Stimulated activated CD4-positive, alpha-beta T cell treated with anti-CD3 and anti-CD28 coated beads, Interleukin-4, amount 100 ng/mL, for 48 hours (primary cell): Measurements from ENCODE around the gene LZTFL1.
"Not testable (repeated sequence)": the region's sequence is repeated elsewhere in the genome, so short reads cannot be mapped to it uniquely, and the experiment has no call there.

Experiments
- DNase-seq, 2 donors: peaks; one replicate each; pipeline ENCODE4 v3.0.0-alpha.2; 2020; ENCODE audit warnings: low read depth in 2 of 2

LZTFL1 gene

DNA sequence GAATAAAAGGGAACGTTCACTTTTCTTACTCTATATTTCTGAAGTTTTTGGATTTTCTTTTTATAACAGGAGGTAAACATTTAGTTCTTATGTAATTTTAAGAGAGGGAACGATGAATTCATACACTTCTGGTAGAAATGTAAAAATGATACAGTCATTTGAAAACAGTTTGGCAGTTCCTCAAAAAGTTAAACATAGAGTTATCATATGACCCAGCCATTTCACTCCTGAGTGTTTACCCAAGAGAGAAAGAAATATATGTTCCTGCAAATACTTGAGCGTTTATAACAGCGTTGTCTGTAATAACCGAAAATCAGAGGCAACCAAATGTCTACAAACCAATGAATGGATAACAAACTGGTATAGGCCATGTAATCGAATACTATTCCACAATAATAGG lies 23.6 kb upstream of the LZTFL1 start:
- no peak for DNase-seq

DNA sequence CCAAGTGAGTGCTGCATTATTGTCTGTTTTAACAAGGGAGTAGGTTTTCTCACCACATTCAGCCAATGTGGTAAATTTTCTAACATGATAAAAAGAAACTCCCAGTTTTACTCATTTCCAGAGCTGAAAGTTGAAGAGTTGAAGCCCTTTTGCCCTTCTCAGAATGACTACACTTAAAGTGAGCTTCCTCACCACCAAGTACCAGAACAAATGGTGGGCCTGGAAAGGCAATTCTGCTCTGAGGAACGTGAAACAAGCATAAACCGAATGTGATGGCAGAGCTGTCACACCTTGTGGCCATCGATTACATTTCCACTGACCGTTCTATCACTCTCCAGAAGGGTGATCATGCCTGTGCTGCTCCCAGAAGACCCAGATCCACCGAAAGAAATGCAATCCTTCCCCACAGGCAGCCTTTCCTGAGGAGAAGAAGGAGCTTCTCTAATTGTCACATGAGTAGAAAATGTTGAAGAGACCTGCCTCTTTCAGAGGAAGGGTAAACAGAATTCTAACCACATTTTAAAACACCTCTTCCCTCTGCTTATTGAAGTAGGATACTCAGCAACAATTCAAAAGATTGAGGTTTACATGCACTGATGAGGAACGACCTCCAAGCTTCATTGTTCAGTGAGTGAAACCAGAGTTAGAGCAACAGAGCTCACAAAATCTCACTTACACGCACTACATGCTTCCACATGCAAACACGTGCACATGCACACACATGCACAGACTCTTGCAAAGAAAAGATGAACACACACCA lies 23.0 kb upstream of the LZTFL1 start:
- DNase-seq: peak in 1 of 2 donors; percentile 26

DNA sequence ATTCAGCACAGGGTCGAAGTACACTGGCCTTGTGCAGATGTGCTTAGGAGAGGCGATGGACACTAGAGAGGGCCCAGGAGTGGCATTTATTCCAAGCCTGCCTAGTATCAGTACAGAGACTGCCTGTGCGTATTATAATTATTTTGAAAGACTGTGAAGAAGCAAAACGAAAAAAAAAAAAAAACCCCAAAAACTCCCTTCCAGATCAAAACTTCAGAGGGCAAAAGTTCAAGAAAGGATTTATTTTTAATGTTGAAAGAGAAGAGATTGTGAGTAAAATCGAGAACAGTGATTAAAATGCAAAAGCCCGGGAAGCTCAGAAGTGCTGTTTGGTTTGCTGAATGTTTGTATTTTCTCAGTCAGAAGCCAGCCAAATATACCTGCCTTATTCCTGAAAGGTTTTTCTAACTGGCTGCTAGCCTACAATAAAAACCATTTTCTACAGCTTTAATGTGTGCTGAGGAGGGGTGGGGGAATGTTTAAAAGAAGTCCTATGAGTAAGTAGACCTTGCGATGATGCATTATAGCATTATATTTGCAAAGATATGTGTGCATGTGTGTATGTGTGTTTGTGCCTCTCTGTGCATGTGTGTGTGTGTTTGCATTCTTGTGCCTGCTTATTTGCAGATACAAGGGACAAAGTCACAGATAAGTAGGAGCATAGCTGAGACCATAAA lies 19.3 kb upstream of the LZTFL1 start:
- DNase-seq: no peak

DNA sequence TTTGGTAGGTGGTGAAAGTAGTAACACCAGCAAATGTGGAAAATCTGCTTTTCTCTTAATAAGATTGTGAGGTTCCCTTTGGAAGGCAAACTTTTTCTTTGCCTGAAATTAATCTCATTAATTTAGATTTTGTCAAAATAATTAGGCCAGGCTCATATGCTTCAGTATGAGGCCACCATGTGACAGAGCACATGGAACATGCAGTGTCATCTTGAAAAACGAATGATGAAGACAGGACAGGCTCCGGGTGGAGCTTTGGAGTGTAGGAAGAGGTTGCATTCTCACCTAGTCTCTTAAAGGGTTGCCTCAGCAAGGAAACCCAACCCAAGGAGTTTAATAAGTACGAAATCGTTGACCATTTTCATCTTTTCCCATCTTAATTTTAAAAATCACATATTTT lies 18.6 kb upstream of the LZTFL1 start:
- no peak for DNase-seq

DNA sequence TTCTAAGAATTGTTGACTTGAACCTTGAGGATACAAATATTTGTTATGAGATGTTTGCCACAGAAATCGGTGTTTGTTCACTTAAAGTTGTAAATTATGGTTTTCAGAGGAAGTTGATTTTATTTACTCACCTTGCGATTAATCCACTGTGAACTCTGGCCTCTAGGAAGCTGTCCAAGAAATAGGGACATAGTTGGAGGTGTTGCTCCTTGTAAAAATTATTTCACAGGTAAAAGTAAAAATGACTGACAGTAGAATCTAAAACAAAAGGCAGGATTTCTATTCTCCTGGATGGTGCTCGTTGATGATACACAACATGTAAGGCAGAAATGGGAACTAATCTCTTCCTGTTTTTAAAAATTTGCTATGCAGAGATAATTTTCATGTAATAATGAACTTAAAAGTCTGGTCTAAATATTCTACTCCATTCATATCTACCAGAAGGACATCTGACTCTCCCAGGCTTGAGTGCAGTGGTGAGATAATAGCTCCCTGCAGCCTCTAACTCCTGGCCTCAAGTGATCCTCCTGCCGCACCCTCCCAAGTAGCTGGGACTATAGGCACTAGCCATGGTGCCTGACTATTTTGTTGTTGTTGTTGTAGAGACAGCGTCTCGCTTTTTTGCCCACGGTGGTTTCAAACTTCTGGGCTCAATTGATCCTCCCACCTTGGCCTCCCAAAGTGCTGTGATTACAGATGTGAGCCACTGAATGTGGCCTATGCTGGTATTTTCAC lies 17.1 kb upstream of the LZTFL1 start:
- no peak for DNase-seq

DNA sequence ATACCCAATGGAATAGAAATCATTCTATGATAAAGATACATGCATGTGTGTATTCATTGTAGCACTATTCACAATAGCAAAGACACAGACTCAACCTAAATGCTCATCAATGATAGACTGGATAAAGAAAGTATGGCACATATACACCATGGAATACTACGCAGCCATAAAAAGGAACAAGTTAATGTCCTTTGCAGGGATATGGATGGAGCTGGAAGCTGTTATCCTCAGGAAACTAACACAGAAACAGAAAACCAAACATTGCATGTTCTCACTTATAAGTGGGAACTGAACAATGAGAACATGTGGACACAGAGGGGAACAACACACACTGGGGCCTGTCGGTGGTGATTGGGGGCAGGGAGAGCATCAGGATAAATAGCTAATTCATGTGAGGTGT lies 15.1 kb upstream of the LZTFL1 start:
- DNase-seq: not testable (repeated sequence)

DNA sequence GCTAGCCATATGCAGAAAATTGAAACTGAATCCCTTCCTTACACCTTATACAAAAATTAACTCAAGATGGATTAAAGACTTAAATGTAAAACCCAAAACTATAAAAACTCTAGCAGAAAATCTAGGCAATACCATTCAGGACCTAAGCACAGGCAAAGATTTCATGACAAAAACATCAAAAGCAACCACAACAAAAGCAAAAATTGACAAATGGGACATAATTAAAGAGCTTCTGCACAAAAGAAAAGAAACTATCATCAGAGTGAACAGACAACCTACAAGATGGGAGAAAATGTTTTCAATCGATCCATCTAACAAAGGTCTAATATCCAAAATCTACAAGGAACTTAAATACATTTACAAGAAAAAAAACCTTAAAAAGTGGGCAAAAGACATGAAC lies 14.4 kb upstream of the LZTFL1 start:
- DNase-seq: not testable (repeated sequence)

DNA sequence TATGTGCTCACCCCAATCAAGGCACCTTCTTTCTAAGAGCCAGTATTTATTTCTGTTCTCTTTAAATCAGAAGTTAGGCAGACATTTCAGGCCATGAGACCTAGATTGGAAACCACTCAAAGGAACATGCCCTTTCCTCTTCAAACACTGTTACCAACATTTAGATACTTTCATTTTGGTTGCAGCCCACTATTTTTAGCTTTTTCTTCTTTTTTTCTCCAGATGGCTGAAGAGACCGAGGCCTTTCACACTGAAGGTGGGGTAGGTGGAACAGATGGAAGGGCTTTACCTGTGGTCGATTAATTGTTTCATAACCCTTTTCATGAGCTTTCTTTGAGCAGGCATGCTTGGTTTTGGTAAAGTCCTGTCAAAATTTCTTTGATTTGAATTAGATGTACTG lies 10.9 kb upstream of the LZTFL1 start:
- DNase-seq: no peak

DNA sequence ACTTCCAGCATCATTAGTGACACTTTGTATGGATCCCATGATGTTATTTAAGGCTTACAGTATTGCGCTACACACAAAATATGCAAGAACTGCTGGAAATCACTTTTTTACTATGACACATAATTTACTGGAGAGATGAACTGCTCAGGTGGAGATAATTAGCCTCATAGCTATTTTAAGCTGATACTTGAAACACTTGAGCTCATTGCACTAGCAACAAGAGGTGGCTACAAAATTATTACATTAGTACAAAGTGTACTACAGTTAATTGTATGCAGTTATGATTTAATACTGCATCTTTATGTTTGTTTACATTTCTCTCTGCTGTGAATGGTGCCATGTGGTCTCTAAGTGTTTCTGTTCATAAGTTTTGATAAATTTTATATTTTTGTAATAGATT lies 6.5 kb upstream of the LZTFL1 start:
- no peak for DNase-seq

DNA sequence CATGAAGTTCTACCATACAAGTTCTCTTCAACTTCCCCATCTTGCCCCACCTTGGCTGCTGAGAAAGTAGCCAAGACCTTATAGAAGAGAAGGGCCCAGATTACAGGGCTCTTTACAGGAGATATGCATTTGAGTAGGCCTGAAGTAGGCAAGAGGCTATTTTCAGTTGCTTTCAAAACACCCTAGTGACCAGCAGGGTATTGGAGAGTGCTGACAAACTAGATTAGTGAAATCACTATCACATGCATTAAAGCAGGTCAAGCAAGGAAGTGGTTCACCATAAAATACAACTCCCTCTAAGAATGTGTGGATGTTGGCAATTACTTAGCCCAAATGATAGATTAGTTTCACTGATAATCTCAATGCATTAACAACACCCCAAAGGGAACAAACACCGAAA lies 2.7 kb upstream of the LZTFL1 start:
- no peak for DNase-seq

DNA sequence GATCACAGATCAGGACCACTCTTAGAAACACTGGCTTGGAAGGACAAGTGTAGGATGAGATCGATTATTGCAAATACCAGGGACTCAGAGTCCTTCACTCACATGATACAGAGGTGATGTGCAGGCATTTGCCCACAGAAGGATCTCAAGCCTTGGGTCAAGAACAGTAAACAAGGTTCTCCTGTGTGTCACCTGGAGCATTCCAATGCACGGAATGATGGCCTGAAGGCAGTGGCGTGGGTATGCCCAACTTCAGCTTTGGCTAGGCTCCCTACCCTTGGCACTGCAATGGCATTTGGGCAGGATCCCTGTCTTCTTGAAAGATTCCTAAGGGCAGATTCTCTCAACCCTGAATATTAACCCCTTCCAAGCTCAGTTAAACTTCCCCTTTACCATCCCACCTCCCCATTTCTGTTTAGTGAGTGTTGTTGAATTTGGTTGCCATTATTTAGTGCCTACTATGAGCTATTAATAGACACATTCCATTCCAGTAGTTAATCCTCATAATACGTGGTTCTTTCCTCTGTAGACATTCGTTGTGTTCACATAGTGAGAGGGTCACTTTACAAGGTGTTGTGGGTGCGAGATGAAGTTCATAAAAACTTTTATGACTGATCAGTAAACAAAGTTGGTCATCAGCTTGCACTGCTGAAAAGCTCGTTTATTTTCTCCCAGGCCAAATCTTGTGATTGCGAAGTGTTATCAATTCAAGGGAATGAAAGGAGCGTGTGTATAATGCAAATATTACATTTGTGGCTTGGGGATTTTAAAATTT lies 1.1 kb upstream of the LZTFL1 start:
- no peak for DNase-seq

DNA sequence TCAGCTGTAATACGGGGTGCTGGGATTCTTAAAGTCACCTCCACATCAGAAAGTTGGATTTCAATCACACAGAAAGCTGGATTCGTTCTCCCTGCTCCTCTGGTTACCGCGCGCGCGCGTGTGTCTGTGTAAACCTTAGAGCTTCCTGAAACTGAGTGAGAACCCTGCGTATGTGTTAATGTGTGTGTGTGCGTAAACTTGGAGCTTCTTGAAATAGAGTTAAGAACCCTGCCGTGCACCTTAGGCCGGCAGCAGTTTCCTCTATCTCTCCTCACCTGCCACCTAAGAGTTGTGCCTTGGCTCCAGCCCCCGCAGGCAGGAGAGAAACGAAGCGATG lies 531 bp downstream of the LZTFL1 start:
- DNase-seq: peak in 1 of 2 donors; percentile 1

DNA sequence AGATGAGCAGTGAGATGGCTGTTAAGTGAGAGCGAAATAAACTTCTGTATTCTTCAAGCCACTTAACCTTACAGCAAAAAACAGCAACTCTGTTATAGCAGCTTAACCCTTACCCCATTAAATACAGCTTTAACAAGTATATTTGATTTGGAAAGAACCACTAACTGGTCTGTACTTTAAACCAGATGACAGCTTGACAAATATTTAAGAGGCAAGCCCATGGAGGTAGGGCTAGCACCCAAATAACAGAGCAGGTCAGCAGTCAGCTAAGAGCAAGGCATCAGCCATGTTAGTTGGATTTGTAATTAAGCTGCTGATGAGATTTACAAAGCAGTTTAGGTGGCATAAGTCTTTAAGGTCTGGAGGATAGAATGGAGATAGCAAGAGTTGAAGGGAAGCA lies 3.5 kb downstream of the LZTFL1 start:
- DNase-seq: no peak

DNA sequence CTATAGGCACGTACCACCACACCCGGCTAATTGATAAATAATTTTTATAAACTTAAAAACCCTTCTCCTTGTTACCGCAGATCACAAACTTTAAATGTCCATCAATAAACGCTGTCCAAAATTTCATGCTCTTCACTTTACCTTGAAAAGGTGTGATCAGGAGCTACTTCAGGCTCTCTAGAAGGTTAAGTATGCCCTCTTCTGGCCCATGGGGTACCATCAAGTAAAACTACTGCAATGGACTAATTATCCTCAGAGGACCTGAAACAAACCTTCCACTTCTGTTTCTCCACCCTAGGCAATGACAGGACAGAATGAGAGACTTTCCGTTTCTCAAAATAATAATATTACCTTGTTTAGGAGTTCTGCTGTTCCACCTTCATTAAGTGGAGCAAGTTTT lies 9.2 kb downstream of the LZTFL1 start:
- no peak for DNase-seq

DNA sequence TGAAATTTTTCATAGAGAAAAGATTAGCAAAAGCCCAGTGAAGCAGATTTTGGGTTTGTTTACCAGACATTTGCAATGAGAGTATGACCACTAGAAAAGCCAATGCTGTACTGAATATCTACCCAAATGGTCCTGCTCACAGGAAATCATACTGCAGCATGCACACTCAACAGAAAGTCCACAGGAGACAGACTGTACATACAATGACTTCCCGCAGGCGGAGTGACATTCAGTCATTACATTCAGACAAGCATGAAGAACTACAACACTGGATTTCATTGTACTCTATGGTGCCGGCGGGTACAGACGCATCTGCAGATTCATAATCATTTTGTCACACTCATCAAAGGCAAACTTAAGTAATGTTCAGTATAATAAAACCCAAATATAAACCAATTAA lies 11.8 kb downstream of the LZTFL1 start:
- no peak for DNase-seq

DNA sequence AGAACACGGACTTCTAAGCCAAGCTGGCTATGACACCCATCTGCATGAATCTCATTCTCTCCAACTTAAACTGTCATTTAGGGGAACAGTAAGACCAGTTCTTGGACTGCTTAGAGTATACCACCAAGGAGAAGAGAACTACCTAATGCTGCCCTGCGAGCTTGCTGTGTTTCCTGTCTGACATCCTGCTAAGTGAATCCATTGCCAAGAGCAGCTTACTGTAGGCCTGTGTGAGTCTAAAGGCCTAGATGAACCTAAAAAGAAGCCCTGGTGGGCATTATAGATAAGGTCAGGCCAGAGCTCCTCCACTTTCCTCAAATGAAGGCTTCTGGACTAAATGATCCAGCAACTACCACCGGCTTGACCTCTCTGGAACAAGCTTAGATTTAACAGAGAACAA lies 15.0 kb downstream of the LZTFL1 start:
- DNase-seq: no peak

DNA sequence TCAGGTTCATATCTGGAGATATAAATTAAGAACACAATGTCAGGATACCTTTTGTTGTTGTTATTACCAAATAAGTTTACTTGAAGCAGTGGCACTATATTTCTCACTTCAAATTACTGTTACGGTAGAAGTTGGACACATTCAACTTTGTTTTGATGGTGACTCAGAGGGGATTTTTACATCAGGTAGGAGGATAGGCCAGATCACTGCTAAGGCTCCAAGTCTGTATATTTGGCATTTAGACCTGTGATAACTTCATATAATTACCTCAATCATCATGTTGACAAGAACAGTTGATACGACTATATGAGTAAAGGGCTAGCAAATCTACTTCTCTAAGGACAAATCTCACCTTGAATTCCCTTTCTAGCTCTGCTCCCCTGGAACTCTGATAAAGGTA lies 15.6 kb downstream of the LZTFL1 start:
- no peak for DNase-seq

DNA sequence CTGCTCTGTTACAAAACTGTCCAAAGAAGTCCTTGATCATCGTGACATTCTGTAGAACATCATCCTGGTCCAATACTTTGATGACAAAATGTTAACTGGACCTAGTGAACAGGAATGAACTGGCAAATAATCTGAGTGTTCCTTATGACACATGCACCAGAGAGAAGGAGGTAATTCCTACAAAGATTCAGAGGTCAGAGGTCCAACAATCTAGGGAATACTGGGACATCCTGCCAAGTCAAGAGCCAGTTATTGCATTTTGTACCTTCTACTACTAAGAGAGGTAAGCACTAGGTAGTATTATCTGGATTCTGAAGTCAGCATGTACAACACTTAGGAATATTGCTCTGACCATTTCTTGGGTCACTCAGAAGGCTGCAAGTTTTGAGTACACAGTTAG lies 20.8 kb downstream of the LZTFL1 start:
- DNase-seq: no peak

DNA sequence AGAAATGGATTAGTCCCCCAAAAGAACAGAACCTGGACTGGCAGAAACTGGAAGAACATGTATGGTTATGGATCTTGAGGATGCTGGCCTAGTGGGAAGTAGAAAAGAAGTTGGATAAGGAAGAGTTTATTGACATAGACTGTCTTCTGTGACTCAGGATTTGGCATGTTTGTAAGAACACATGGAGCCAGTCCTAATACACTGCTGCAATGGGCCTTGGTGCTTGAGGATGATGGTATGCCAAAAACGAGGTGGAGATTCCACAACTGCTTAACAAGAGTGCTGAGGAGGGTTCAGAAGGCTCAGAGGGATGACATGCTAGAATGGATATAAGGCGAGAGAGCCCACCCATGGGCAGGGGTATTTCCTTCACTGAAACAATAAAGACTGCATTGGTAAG lies 22.4 kb downstream of the LZTFL1 start:
- DNase-seq: no peak

DNA sequence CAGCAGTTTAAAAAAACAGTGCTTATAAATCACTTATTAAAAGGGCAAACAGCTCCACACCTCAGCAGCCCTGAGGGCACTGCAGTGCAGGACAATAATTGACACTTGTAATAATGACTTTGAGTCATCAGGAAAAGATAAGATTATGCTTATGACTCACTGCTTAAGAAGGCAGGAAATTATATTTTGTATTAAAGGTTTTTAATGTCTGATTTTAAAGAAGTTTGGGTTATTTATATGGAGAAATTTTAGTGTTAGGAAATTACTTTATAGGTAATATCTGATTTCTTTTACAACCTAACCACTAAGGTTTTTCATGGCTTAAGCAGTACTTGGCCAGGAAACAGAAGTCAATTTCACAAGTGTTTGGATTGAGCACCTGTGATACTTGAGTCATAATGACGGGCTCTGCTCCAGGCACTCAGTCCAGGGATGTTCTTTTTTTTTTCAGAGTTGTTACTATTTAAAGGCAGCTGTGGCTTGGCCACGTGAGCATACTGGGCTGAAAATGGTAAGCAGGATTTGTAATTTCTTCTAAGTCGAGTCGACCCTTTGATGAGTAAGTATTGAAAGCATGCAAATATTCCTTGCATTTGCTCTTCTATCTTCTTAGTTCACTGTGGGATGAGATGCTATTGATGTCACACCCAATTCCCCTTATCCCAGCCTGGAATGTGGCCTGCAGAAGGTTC lies 23.9 kb downstream of the LZTFL1 start:
- no peak for DNase-seq

DNA sequence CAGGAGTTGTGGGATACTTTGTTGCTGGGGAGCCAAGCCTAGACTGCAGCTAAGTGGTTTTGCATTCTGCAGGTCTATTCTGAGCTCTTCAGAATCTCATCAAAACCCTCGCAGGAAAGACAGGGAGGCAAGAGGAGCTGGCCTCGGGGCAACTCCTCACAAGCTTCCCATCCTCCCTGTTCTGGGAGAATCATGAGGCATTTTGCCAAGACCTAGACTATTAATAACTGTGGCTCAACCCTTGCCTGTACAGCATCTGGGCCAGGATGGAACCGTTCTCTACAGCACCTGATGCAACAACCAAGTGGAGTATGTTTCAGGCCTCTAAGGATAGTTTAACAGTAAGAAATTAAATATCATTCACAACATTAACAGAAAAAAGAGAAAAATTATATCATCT lies 25.4 kb downstream of the LZTFL1 start:
- DNase-seq: no peak

DNA sequence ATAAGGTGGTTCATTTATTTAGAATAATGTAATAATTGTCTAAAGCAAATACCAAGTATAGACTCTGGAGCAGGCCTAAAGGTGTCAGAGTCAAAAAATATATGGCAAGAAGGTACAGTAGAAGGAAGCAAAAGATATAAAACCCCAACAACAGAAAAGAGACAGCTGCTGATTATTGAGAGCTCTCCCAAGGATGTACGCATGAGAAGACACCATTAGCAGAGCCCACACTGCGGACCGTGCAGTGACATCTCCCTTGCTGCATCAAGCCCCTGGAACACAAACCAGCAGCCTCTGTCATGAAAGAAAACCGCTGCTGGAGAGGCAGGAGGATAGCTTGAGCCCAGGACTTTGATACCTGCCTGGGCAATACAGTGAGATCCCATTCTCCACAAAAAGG lies 27.6 kb downstream of the LZTFL1 start:
- DNase-seq: no peak
